A549 (cell line): ENCODE data around the gene ATP11A. TPM values are rescaled to one million over a fixed set of nuclear protein-coding genes. Genes with fewer than 3 reads are reported as not detected.

Experiments used
- ATAC-seq, 2 experiments: fragments of 200-7000 bp in 1 of 2; fragments of >200 bp in 1 of 2; cut with Nextera tagmentation in 1 of 2; cut with Tn5 transposase in 1 of 2; 3 replicates each; pipeline versions ENCODE4 v1.8.0 to v1.9.1; 2018 to 2020; ENCODE audit warnings: mild to moderate bottlenecking in 1 of 2, moderate library complexity in 1 of 2
- CTCF ChIA-PET: fragments of 300-600 bp; sonication (Branson Sonifier 250); formaldehyde crosslinking; extraction: SDS; loops from one replicate; lab custom pipeline; 2021; ENCODE audit warnings: antibody characterized with exemption, inconsistent platforms; lab: Yijun Ruan, JAX
- POLR2A ChIA-PET: fragments of 350-600 bp; formaldehyde crosslinking; extraction: SDS; loops from one replicate; lab custom pipeline; 2021; ENCODE audit warnings: antibody characterized with exemption, inconsistent platforms; lab: Yijun Ruan, JAX
- DNase-seq, 2 experiments: peaks; one replicate each; pipeline versions ENCODE4 v3.0.0 to v3.0.0-alpha.2; 2011 to 2016; ENCODE audit warnings: low read depth in 1 of 2, low spot score in 1 of 2
- FAIRE-seq: peaks from 2 replicates; lab custom pipeline; 2011; peaks lifted over from hg19 to GRCh38; lab: Jason Lieb, UNC
- H3K27ac ChIP-seq, 2 experiments: fragments of >200 bp; sonication (Bioruptor Twin); formaldehyde crosslinking; 3 replicates each; pipeline ENCODE4 v1.5.1; 2016 to 2017
- H3K4me1 ChIP-seq: fragments of >200 bp; sonication (Bioruptor Twin); formaldehyde crosslinking; 3 replicates; pipeline ENCODE4 v1.6.1; 2016
- H3K4me2 ChIP-seq: fragments of >200 bp; sonication (Bioruptor Twin); formaldehyde crosslinking; 3 replicates; pipeline ENCODE4 v1.6.1; 2016
- H3K4me3 ChIP-seq: fragments of >200 bp; sonication (Bioruptor Twin); formaldehyde crosslinking; 3 replicates; pipeline ENCODE4 v1.5.1; 2016
- H3K9me3 ChIP-seq: fragments of >200 bp; sonication (Bioruptor Twin); formaldehyde crosslinking; 3 replicates; pipeline ENCODE4 v1.6.1; 2016
- CBX8 ChIP-seq: fragments of 200-600 bp; sonication (generic); IDR thresholded peaks from 2 replicates; pipeline ENCODE4 v1.6.1; 2016
- CHD2 ChIP-seq: fragments of 150-350 bp; IDR thresholded peaks from 2 replicates; pipeline ENCODE4 v1.6.1; 2014; ENCODE audit warnings: low read length; ENCODE audit not compliant: partially characterized antibody
- E2F6 ChIP-seq: IDR thresholded peaks from 2 replicates; pipeline ENCODE4 v1.6.1; 2012; ENCODE audit warnings: low read depth, borderline replicate concordance
- EHF ChIP-seq: fragments of 250-450 bp; sonication (Bioruptor Pico); IDR thresholded peaks from 2 replicates; pipeline ENCODE4 v1.5.0; 2020; ENCODE audit warnings: mild to moderate bottlenecking
- EHMT2 ChIP-seq: fragments of 200-600 bp; sonication (generic); IDR thresholded peaks from 2 replicates; pipeline ENCODE4 v1.6.1; 2016; ENCODE audit warnings: antibody characterized with exemption, low read depth, mild to moderate bottlenecking, moderate library complexity
- ELK1 ChIP-seq: fragments of 150-350 bp; IDR thresholded peaks from 2 replicates; pipeline ENCODE4 v1.6.1; 2014; ENCODE audit warnings: low read depth, mild to moderate bottlenecking, low read length
- ESRRA ChIP-seq: fragments of 150-350 bp; IDR thresholded peaks from 2 replicates; pipeline ENCODE4 v1.6.1; 2014; ENCODE audit warnings: mild to moderate bottlenecking, low read length, borderline replicate concordance
- FOSB ChIP-seq: fragments of 250-450 bp; sonication (Bioruptor Pico); IDR thresholded peaks from 2 replicates; pipeline ENCODE4 v1.5.0; 2020; ENCODE audit warnings: mild to moderate bottlenecking, moderate library complexity
- FOSL2 ChIP-seq, 2 experiments: fragments of 450-650 bp in 1 of 2; fragments of >200 bp in 1 of 2; sonication (Bioruptor Twin) in 1 of 2; formaldehyde crosslinking; IDR thresholded peaks; 2 replicates each; pipeline versions ENCODE4 v1.5.0 to v1.6.1; 2016 to 2020; ENCODE audit warnings: mild to moderate bottlenecking in 1 of 2, moderate library complexity in 1 of 2
- GATA3 ChIP-seq: IDR thresholded peaks from 2 replicates; pipeline ENCODE4 v1.6.1; 2012; ENCODE audit warnings: borderline replicate concordance
- HOXB13 ChIP-seq: fragments of 250-450 bp; sonication (Bioruptor Pico); IDR thresholded peaks from 2 replicates; pipeline ENCODE4 v1.5.0; 2020; ENCODE audit warnings: low read depth, mild to moderate bottlenecking, moderate library complexity
- HOXB5 ChIP-seq: fragments of 250-450 bp; sonication (Bioruptor Pico); IDR thresholded peaks from 2 replicates; pipeline ENCODE4 v1.5.0; 2020; ENCODE audit warnings: mild to moderate bottlenecking, moderate library complexity
- JUN ChIP-seq, 2 experiments: fragments of >200 bp; sonication (Bioruptor Twin); formaldehyde crosslinking; IDR thresholded peaks; 2 replicates in 1 of 2; 3 replicates in 1 of 2; pipeline ENCODE4 v1.6.1; 2016 to 2017
- JUNB ChIP-seq: fragments of >200 bp; sonication (Bioruptor Twin); formaldehyde crosslinking; IDR thresholded peaks from 2 replicates; pipeline ENCODE4 v1.6.1; 2016
- MAFK ChIP-seq: fragments of 450-650 bp; IDR thresholded peaks from 2 replicates; pipeline ENCODE4 v1.6.1; 2014; ENCODE audit not compliant: partially characterized antibody
- MAX ChIP-seq: IDR thresholded peaks from 2 replicates; pipeline ENCODE4 v1.6.1; 2012
- MAZ ChIP-seq: fragments of 150-350 bp; IDR thresholded peaks from 2 replicates; pipeline ENCODE4 v1.6.1; 2014; ENCODE audit warnings: antibody characterized with exemption, low read depth, low read length, borderline replicate concordance
- POLR2A ChIP-seq: IDR thresholded peaks from 2 replicates; pipeline ENCODE4 v1.6.1; 2012; ENCODE audit warnings: mild to moderate bottlenecking, low read length
- RARB ChIP-seq: fragments of 250-450 bp; sonication (Bioruptor Pico); IDR thresholded peaks from 2 replicates; pipeline ENCODE4 v1.8.0; 2021; ENCODE audit warnings: mild to moderate bottlenecking, moderate library complexity
- RCOR1 ChIP-seq: fragments of 150-350 bp; IDR thresholded peaks from 2 replicates; pipeline ENCODE4 v1.6.1; 2014; ENCODE audit warnings: antibody characterized with exemption, low read length, low read depth
- RFX5 ChIP-seq: fragments of 450-650 bp; IDR thresholded peaks from 2 replicates; pipeline ENCODE4 v1.7.1; 2014; ENCODE audit warnings: antibody characterized with exemption, mild to moderate bottlenecking, moderate library complexity
- RNF2 ChIP-seq: fragments of 200-600 bp; sonication (generic); IDR thresholded peaks from 2 replicates; pipeline ENCODE4 v1.6.1; 2016; ENCODE audit warnings: low read depth, mild to moderate bottlenecking, antibody characterized with exemption, moderate library complexity, borderline replicate concordance
- SMC3 ChIP-seq: fragments of >200 bp; sonication (Bioruptor Twin); formaldehyde crosslinking; IDR thresholded peaks from 3 replicates; pipeline ENCODE4 v1.6.1; 2018; ENCODE audit warnings: inconsistent platforms
- TFCP2L1 ChIP-seq: fragments of 250-450 bp; sonication (Bioruptor Pico); IDR thresholded peaks from 2 replicates; pipeline ENCODE4 v1.5.0; 2021; ENCODE audit warnings: mild to moderate bottlenecking
- ZC3H11A ChIP-seq: fragments of 450-650 bp; IDR thresholded peaks from 2 replicates; pipeline ENCODE4 v1.6.1; 2014; ENCODE audit warnings: antibody characterized with exemption, mild to moderate bottlenecking
- ZSCAN20 ChIP-seq: fragments of 250-450 bp; sonication (Bioruptor Pico); IDR thresholded peaks from 2 replicates; pipeline ENCODE4 v1.8.0; 2022; ENCODE audit warnings: mild to moderate bottlenecking, moderate library complexity
- WGBS: methylation state at CpG from one replicate; pipeline ENCODE4 v1.1.6; 2017; ENCODE audit errors: missing lambda C conversion rate; 5-methylcytosine and 5-hydroxymethylcytosine counted together
- polyA plus RNA-seq, 4 experiments: library from polyadenylated mRNA; depleted of rRNA in 3 of 4; stranded (reverse); fragments of >200 nt; fragmentation: RNase III in 1 of 4; extraction: RNeasy Plus Mini Kit Qiagen cat#74134 plus additional on column Dnase treatment in 1 of 4; gene quantifications; 2 replicates in 3 of 4; 3 replicates in 1 of 4; pipeline ENCODE4 v1.2.3, GENCODE V29; 2011 to 2017
- TF ChIP-seq, protein P1 (sequence below): fragments of >200 bp; sonication (Bioruptor Twin); formaldehyde crosslinking; IDR thresholded peaks from 3 replicates; pipeline ENCODE4 v1.6.1; 2016
- TF ChIP-seq, protein P2 (sequence below): fragments of 250-450 bp; sonication (Bioruptor Pico); IDR thresholded peaks from 2 replicates; pipeline ENCODE4 v1.5.0; 2021; ENCODE audit warnings: mild to moderate bottlenecking, moderate library complexity, borderline replicate concordance
- TF ChIP-seq, protein P3 (sequence below): IDR thresholded peaks from 2 replicates; pipeline ENCODE4 v1.6.1; 2012

Gene ATP11A
- polyA plus RNA-seq, 2 of the 4 experiments (the other 2 are of a cell fraction) = 4.1 to 8.0 TPM

DNA sequence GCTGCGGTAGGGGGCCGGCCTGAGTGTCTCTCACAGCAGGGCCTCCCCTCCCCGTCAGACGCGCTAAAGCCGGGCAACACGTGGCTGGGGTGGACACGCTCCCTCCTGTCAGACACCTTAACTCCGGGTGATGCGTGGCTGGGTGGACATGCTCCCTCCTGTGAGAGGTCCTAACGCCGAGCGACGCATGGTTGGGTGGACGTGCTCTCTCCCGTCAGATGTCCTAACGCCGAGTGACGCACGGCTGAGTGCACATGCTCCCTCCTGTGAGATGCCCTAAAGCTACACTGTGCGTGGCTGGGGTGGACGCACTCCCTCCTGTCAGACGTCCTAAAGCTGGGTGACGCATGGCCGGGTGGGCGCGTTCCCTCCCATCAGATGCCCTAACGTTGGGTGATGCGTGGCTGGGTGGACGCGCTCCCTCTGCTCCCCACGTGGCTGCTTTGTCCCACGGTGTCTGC, 153.1 kb downstream of the ATP11A start:
- CTCF ChIA-PET = interaction anchor here (0.7 kb wide), 1 partner anchor 31 kb away, joined by 3 read pairs; no protein-coding TSS in a partner anchor
- ATAC-seq (no peak), FAIRE-seq (no peak), DNase-seq (no peak)
- no peaks in the 10 kb centered on the region for H3K4me1 ChIP-seq
- no peaks in the 10 kb centered on the region for H3K9me3 ChIP-seq
- TF ChIP-seq CHD2 (no peak), MAFK (no peak), E2F6 (no peak), ELK1 (no peak), RARB (CRISPR knock-in tag) (no peak), POLR2A (no peak), GATA3 (no peak), ZSCAN20 (CRISPR knock-in tag) (no peak), SMC3 (no peak), JUN (IDR thresholded peaks at IDR 0.05) (no peak), ZC3H11A (no peak), JUNB (no peak), RNF2 (no peak), MAZ (no peak), MAX (no peak), EHMT2 (no peak), FOSB (no peak), HOXB13 (no peak)
- TF ChIP-seq, protein P1, sequence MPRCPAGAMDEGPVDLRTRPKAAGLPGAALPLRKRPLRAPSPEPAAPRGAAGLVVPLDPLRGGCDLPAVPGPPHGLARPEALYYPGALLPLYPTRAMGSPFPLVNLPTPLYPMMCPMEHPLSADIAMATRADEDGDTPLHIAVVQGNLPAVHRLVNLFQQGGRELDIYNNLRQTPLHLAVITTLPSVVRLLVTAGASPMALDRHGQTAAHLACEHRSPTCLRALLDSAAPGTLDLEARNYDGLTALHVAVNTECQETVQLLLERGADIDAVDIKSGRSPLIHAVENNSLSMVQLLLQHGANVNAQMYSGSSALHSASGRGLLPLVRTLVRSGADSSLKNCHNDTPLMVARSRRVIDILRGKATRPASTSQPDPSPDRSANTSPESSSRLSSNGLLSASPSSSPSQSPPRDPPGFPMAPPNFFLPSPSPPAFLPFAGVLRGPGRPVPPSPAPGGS = no peak
- TF ChIP-seq, protein P2, sequence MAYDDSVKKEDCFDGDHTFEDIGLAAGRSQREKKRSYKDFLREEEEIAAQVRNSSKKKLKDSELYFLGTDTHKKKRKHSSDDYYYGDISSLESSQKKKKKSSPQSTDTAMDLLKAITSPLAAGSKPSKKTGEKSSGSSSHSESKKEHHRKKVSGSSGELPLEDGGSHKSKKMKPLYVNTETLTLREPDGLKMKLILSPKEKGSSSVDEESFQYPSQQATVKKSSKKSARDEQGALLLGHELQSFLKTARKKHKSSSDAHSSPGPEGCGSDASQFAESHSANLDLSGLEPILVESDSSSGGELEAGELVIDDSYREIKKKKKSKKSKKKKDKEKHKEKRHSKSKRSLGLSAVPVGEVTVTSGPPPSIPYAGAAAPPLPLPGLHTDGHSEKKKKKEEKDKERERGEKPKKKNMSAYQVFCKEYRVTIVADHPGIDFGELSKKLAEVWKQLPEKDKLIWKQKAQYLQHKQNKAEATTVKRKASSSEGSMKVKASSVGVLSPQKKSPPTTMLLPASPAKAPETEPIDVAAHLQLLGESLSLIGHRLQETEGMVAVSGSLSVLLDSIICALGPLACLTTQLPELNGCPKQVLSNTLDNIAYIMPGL (CRISPR knock-in tag) = no peak
- WGBS = 92% methylated on average over 12 of the region's 33 CpGs
- no peak overlapping the region for H3K27ac ChIP-seq
- no peak overlapping the region for H3K4me3 ChIP-seq
- POLR2A ChIA-PET = no interaction called here
- H3K4me2 ChIP-seq = no peak overlapping the region

GRCh38 chr13:112843392-112844111, 153.7 kb downstream of the ATP11A start:
- Histone ChIP-seq H3K4me2 (no peak overlapping the region), H3K9me3 (no peaks in the 10 kb centered on the region), H3K4me1 (no peaks in the 10 kb centered on the region), H3K4me3 (no peak overlapping the region), H3K27ac (no peak overlapping the region)
- ATAC-seq (no peak), DNase-seq (no peak), FAIRE-seq (no peak)
- WGBS = 96% methylated on average over 26 of the region's 28 CpGs
- CTCF ChIA-PET = no interaction called here
- TF ChIP-seq TFCP2L1 (CRISPR knock-in tag) (no peak), RCOR1 (no peak), POLR2A (no peak), EHF (no peak), ESRRA (no peak), CHD2 (no peak), GATA3 (no peak), FOSL2 (IDR thresholded peaks at IDR 0.05) (no peak), FOSL2 (CRISPR knock-in tag; IDR thresholded peaks at IDR 0.05) (no peak), JUN (IDR thresholded peaks at IDR 0.05) (no peak), RFX5 (no peak), CBX8 (no peak), HOXB13 (no peak), JUNB (no peak), HOXB5 (CRISPR knock-in tag) (no peak)
- TF ChIP-seq, protein P3, sequence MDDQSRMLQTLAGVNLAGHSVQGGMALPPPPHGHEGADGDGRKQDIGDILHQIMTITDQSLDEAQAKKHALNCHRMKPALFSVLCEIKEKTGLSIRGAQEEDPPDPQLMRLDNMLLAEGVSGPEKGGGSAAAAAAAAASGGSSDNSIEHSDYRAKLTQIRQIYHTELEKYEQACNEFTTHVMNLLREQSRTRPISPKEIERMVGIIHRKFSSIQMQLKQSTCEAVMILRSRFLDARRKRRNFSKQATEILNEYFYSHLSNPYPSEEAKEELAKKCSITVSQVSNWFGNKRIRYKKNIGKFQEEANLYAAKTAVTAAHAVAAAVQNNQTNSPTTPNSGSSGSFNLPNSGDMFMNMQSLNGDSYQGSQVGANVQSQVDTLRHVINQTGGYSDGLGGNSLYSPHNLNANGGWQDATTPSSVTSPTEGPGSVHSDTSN = no peak
- POLR2A ChIA-PET = no interaction called here
